HL-60/S4 treated with phorbol 12-myristate 13-acetate at 8.2 ng/mL for 4 days and 3 days (cell line): Measurements from ENCODE around the gene NDUFB3.

Source experiments
- in situ Hi-C: fragments of 300-500 bp; cut with MboI; formaldehyde crosslinking; loops from 2 replicates; pipeline ENCODE4 v1.15.0; 2022; ENCODE audit warnings: low sequenced_read_pairs

The NDUFB3 gene

DNA sequence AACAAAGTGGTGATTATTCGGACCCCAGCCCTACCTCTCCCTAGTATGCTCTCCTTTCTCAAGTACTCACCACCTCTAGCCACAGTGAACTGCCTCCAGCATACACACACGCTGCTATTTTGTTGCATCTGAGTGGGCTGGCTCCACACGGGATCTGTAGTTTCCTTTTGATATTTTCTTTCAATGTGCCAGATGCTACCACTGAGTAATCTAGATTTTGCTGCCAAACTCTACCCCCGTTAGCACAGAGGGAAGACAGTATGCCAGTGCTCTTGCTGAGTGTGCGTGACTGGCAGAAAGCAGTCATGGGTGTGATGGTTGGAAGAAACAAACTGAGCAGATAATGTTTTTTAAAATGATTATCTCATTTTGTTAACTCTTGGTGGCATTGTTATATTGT is 55.8 kb downstream of the NDUFB3 start:
- in situ Hi-C loops, result no loop called here

DNA sequence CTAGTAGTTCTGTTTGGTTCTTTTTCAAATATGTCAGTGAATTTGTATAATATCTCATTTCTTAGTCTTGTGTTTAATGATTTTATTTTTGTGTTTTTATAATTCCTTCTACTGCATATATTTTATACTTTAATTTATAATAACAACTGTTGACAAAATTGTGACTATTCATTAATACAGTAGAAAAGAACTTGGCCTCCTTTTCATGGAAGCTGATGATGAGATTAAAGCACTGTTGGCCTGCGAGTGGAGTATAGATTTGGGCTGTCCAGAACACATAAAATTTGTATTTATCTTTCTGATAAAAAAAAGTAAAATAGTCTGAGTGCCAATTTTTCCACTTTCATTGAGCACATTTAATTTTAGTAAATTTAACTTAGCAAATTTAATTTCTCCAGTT is 56.2 kb downstream of the NDUFB3 start:
- in situ Hi-C loops, result no loop called here

DNA sequence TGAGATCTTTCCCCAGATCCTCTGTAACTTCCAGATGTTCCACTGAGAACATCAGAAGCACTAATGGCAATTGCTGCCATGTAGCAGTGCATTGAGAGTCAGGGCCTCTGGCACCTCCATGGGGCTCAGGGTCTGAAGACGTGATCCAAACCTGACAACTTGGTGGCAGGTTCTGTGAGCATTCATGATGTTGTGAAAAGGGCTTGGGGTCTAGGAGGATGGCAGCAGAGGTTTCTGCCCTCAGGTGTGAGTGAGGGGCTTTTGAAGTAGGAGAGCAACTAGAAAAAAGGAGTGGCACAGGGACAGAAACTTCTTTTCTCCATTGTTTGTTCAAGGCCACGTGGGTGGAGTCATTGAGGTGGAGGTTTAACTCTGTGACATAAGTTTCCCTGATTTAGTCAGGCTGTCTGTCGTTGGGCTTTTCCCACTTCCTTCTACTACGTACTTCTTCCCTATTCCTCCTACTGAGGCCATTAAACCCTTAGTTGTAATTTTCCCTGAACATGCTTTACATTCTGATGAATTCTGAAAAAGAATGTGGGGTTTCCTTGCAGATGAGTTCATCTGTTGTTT is 57.2 kb downstream of the NDUFB3 start:
- in situ Hi-C loops, result no loop called here

DNA sequence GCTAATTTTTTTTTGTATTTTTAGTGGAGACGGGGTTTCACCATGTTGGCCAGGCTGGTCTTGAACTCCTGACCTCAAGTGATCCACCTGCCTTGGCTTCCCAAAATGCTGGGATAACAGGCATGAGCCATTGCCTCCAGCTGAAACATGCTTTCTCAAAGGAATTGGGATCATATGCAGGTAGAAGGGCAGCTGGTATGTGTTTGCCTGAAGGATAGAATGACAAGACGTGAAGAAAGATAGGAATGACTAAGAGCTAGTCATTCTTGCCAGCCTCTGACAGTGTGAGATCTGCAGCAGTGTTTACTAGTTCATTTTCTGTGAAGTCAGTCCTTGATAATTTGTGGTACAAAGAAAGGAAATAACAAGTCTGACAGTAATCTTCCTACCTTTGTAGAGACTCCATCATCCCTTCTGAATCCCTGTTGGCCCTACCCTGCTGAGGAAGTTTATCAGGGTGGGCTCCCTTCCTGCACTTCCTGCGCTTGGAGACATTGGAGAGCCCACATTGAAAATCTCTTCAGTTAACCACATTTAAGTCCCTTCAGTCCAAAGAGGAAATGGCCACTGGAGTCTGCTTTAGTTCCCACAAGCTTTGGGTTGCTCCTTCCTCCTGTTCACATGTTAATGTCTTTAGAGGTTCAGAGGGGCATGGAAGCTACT is 58.9 kb downstream of the NDUFB3 start:
- in situ Hi-C loops, result no loop called here

DNA sequence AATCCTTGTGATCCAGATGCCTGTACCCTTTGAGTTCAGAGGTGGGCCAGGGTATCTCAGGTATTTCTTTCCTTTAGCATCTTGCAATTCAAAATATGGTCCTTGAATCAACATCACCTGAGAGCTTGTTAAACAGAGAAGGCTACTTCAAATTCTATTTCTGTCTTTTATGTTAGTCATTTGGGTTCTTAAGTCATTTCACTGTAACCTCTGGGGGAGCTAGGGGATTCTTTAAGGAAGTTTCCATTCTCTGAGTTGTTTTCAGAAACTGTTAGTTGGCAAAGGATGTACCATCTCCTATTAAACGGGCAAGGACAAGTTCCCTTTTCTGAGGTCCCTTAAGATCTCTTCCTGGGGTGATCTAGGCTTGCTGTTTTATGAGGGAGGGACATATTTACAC is 60.7 kb downstream of the NDUFB3 start:
- in situ Hi-C loops, result no loop called here
